ENCODE results near the gene RBPJ. TPM values are rescaled to one million over a fixed set of nuclear protein-coding genes. Genes with fewer than 3 reads are reported as not detected.

RBPJ gene
- total and polyA plus RNA-seq, 10 donors: 18.4 to 91.9 (median 77.9) TPM

GRCh38 chr4:26354491-26354890 is 33.7 kb downstream of the RBPJ start:
- TF ChIP-seq CTCF (IDR thresholded peaks at IDR 0.05 in 8 of 11, conservative IDR thresholded peaks at IDR 0.05 in 3 of 11) (no peak), POLR2AphosphoS5 (IDR thresholded peaks at IDR 0.05) (no peak), POLR2A (IDR thresholded peaks at IDR 0.05) (no peak)
- Histone ChIP-seq H3K27ac (no peak overlapping the region), H3K27me3 (replicated peaks in 1 of 7) (no peaks in the 10 kb centered on the region), H3K4me3 (no peak overlapping the region), H3K9me3 (no peaks in the 10 kb centered on the region), H3K4me1 (peaks cover 11 to 74% (median 31%) of the 10 kb centered on the region in 6 donors), H3K36me3 (no peaks in the 10 kb centered on the region)
- intact Hi-C loops (cut with DNase I; ENCODE audit: low total_unique reads): no loop called here
- 87 to 92% (median 88%) methylated on average over 7 of the region's 7 CpGs for WGBS, 5 donors
- DNase-seq: no peak

DNA sequence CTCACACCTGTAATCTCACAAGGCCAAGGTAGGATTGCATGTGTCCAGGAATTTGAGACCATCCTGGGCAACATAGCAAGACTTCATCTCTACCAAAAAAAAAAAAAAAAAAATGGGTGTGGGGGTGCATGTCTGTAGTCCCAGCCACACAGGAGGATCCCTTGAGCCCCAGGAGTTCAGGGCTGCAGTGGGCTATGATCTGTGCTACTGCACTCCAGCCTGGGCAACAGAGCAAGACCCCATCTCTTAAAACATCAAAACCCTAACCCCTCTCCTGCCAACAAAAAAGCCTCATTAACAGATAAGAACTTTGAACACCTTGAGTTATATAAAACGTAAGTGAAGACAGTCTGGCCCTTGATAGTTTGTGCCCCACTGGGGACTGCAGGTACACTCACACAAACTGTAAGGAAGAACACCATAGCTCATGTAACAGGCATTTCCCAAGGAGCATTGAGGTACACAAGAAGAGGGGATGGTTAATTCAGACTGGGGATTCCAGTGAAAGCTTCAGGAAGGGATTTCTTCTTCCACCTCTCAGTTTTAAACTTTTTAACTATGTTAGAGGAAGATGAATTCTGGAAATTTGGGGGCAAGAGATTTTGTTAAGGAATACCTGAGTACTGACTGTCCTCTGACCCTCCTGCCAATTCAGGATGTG is 34.7 kb downstream of the RBPJ start:
- intact Hi-C loops (cut with DNase I; ENCODE audit: low total_unique reads): no loop called here
- H3K9me3 ChIP-seq: no peaks in the 10 kb centered on the region
- TF ChIP-seq POLR2AphosphoS5 (IDR thresholded peaks at IDR 0.05): no peak
- TF ChIP-seq POLR2A (IDR thresholded peaks at IDR 0.05): no peak
- no peak for TF ChIP-seq CTCF (IDR thresholded peaks at IDR 0.05 in 8 of 11, conservative IDR thresholded peaks at IDR 0.05 in 3 of 11)
- peak overlapping the region in 6 of 8 donors; percentile 2 to 79 (median 60) for H3K27ac ChIP-seq
- no peaks in the 10 kb centered on the region for H3K27me3 ChIP-seq (replicated peaks in 1 of 7)
- DNase-seq: no peak
- peak overlapping the region in 1 of 8 donors; percentile 17 for H3K4me3 ChIP-seq
- 67 to 89% (median 81%) methylated on average over 1 of the region's 1 CpG for WGBS, 5 donors
- peaks cover 11 to 74% (median 34%) of the 10 kb centered on the region in 6 donors for H3K4me1 ChIP-seq
- H3K36me3 ChIP-seq: no peaks in the 10 kb centered on the region

- whole genome bisulfite sequencing, 5 donors: 13 to 31% (median 26%) methylated on average over 2 of the region's 2 CpGs
- no peak for DNase-seq
- no peaks in the 10 kb centered on the region for H3K36me3 ChIP-seq
Observed at GRCh38 chr4:26356081-26356501, 35.3 kb downstream of the RBPJ start.

More at GRCh38 chr4:26356081-26356501, 35.3 kb downstream of the RBPJ start:
- H3K4me3 ChIP-seq: peak overlapping the region in 1 of 8 donors; percentile 17
- H3K27ac ChIP-seq: peak overlapping the region in 6 of 8 donors; percentile 2 to 79 (median 60)
- intact Hi-C loops (cut with DNase I; ENCODE audit: low total_unique reads): no loop called here
- no peak for TF ChIP-seq POLR2A (IDR thresholded peaks at IDR 0.05)
- TF ChIP-seq POLR2AphosphoS5 (IDR thresholded peaks at IDR 0.05): no peak
- TF ChIP-seq CTCF (IDR thresholded peaks at IDR 0.05 in 8 of 11, conservative IDR thresholded peaks at IDR 0.05 in 3 of 11): no peak
- peaks cover 11 to 80% (median 37%) of the 10 kb centered on the region in 6 donors for H3K4me1 ChIP-seq
- H3K27me3 ChIP-seq (replicated peaks in 1 of 7): no peaks in the 10 kb centered on the region
- no peaks in the 10 kb centered on the region for H3K9me3 ChIP-seq

Measured in spleen (tissue), 11 donors.